H9 (cell line): Measurements from ENCODE around the gene CFAP100. TPM values are rescaled to one million over a fixed set of nuclear protein-coding genes. Genes with fewer than 3 reads are reported as not detected.

Experiments used
- DNase-seq: peaks from one replicate; pipeline ENCODE4 v3.0.0-alpha.2; 2017
- H2AFZ ChIP-seq: one replicate; pipeline ENCODE4 v1.6.1; 2013; ENCODE audit warnings: mild to moderate bottlenecking, low read length, control low read depth, moderate library complexity
- H2AK5ac ChIP-seq: 2 replicates; pipeline ENCODE4 v1.6.1; 2013; ENCODE audit warnings: low read length, control low read depth, mixed read lengths; ENCODE audit not compliant: insufficient read length
- H2BK120ac ChIP-seq: one replicate; pipeline ENCODE4 v1.6.1; 2013; ENCODE audit warnings: low read depth, mild to moderate bottlenecking, low read length, control low read depth, inconsistent platforms; ENCODE audit not compliant: poor library complexity, severe bottlenecking
- H2BK12ac ChIP-seq: 2 replicates; pipeline ENCODE4 v1.6.1; 2013; ENCODE audit warnings: low read length, control low read depth, mixed read lengths, low read depth; ENCODE audit not compliant: insufficient read length
- H2BK15ac ChIP-seq: 2 replicates; pipeline ENCODE4 v1.6.1; 2013; ENCODE audit warnings: low read depth, low read length, control low read depth
- H2BK20ac ChIP-seq: one replicate; pipeline ENCODE4 v1.6.1; 2013; ENCODE audit warnings: low read depth, mild to moderate bottlenecking, low read length, control low read depth, inconsistent platforms; ENCODE audit not compliant: poor library complexity, severe bottlenecking
- H2BK5ac ChIP-seq: 2 replicates; pipeline ENCODE4 v1.6.1; 2013; ENCODE audit warnings: low read length, control low read depth, mixed read lengths; ENCODE audit not compliant: insufficient read length
- H3K14ac ChIP-seq: 2 replicates; pipeline ENCODE4 v1.6.1; 2013; ENCODE audit warnings: low read length, control low read depth; ENCODE audit not compliant: insufficient read depth
- H3K18ac ChIP-seq: 2 replicates; pipeline ENCODE4 v1.6.1; 2013; ENCODE audit warnings: low read depth, mild to moderate bottlenecking, mixed read lengths, low read length, control low read depth; ENCODE audit not compliant: insufficient read length
- H3K23ac ChIP-seq: 2 replicates; pipeline ENCODE4 v1.6.1; 2013; ENCODE audit warnings: low read length, control low read depth, mixed read lengths, low read depth; ENCODE audit not compliant: insufficient read length
- H3K23me2 ChIP-seq: 2 replicates; pipeline ENCODE4 v1.6.1; 2013; ENCODE audit warnings: low read depth, mild to moderate bottlenecking, mixed read lengths, low read length, control low read depth; ENCODE audit not compliant: insufficient read length, poor library complexity, severe bottlenecking
- H3K27ac ChIP-seq: 2 replicates; pipeline ENCODE4 v1.5.1; 2013; ENCODE audit warnings: low read length, control low read depth, mixed read lengths, low read depth; ENCODE audit not compliant: insufficient read length
- H3K27me3 ChIP-seq: 2 replicates; pipeline ENCODE4 v1.6.1; 2013; ENCODE audit warnings: low read length, control low read depth, inconsistent platforms; ENCODE audit not compliant: insufficient read depth
- H3K4ac ChIP-seq: 2 replicates; pipeline ENCODE4 v1.6.1; 2013; ENCODE audit warnings: low read depth, mild to moderate bottlenecking, control low read depth, inconsistent platforms, low read length, moderate library complexity
- H3K4me1 ChIP-seq: 2 replicates; pipeline ENCODE4 v1.6.1; 2013; ENCODE audit warnings: low read length, control low read depth, inconsistent platforms; ENCODE audit not compliant: insufficient read depth
- H3K4me2 ChIP-seq: 2 replicates; pipeline ENCODE4 v1.6.1; 2013; ENCODE audit warnings: low read length, control low read depth, mixed read lengths; ENCODE audit not compliant: insufficient read length, insufficient read depth
- H3K56ac ChIP-seq: 2 replicates; pipeline ENCODE4 v1.6.1; 2013; ENCODE audit warnings: low read depth, mild to moderate bottlenecking, mixed read lengths, low read length, control low read depth; ENCODE audit not compliant: insufficient read length
- H3K79me1 ChIP-seq: 2 replicates; pipeline ENCODE4 v1.6.1; 2013; ENCODE audit warnings: low read depth, mild to moderate bottlenecking, moderate library complexity, low read length, control low read depth, inconsistent platforms; ENCODE audit not compliant: insufficient read depth, poor library complexity, severe bottlenecking
- H3K79me2 ChIP-seq: 2 replicates; pipeline ENCODE4 v1.6.1; 2013; ENCODE audit warnings: low read length, control low read depth, inconsistent platforms; ENCODE audit not compliant: insufficient read depth
- H3K9ac ChIP-seq: 2 replicates; pipeline ENCODE4 v1.6.1; 2013; ENCODE audit warnings: low read length, control low read depth, mixed read lengths; ENCODE audit not compliant: insufficient read length; ENCODE audit errors: extremely low read depth
- H3K9me3 ChIP-seq: one replicate; pipeline ENCODE4 v1.6.1; 2013; ENCODE audit warnings: low read depth, low read length, inconsistent platforms; ENCODE audit not compliant: control insufficient read depth
- H3T11ph ChIP-seq: one replicate; pipeline ENCODE4 v1.6.1; 2013; ENCODE audit warnings: mild to moderate bottlenecking, low read length, control low read depth, inconsistent platforms
- H4K20me1 ChIP-seq: one replicate; pipeline ENCODE4 v1.6.1; 2013; ENCODE audit not compliant: control insufficient read depth, insufficient read length, insufficient read depth
- H4K5ac ChIP-seq: 2 replicates; pipeline ENCODE4 v1.6.1; 2013; ENCODE audit warnings: low read depth, mild to moderate bottlenecking, mixed read lengths, low read length, control low read depth; ENCODE audit not compliant: insufficient read length
- H4K8ac ChIP-seq: replicated peaks from 2 replicates; pipeline ENCODE4 v1.6.1; 2013; ENCODE audit warnings: low read length, control low read depth, mixed read lengths, low read depth; ENCODE audit not compliant: insufficient read length
- H4K91ac ChIP-seq: 2 replicates; pipeline ENCODE4 v1.6.1; 2013; ENCODE audit warnings: low read depth, mild to moderate bottlenecking, moderate library complexity, mixed read lengths, low read length, control low read depth; ENCODE audit not compliant: insufficient read length
- H3K27ac Mint-ChIP-seq, 3 experiments: 2 replicates in 2 of 3; 3 replicates in 1 of 3; pipeline ENCODE4 v1.8.0; 2020 to 2021; ENCODE audit warnings: mixed read lengths in 3 of 3, mild to moderate bottlenecking in 1 of 3, moderate library complexity in 1 of 3
- H3K27me3 Mint-ChIP-seq: 2 replicates; pipeline ENCODE4 v1.8.0; 2021; ENCODE audit warnings: low read depth, mild to moderate bottlenecking, moderate library complexity, mixed read lengths
- H3K36me3 Mint-ChIP-seq, 3 experiments: 2 replicates in 2 of 3; 3 replicates in 1 of 3; pipeline ENCODE4 v1.8.0; 2020 to 2021; ENCODE audit warnings: low read depth in 3 of 3, mixed read lengths in 3 of 3; ENCODE audit not compliant: insufficient read depth in 1 of 3
- H3K4me1 Mint-ChIP-seq, 2 experiments: 2 replicates each; pipeline ENCODE4 v1.8.0; 2020; ENCODE audit warnings: mixed read lengths in 2 of 2
- H3K4me3 Mint-ChIP-seq, 2 experiments: 2 replicates in 1 of 2; 3 replicates in 1 of 2; pipeline ENCODE4 v1.8.0; 2020 to 2021; ENCODE audit warnings: mild to moderate bottlenecking in 2 of 2, mixed read lengths in 2 of 2, moderate library complexity in 1 of 2
- H3K9me3 Mint-ChIP-seq, 2 experiments: 2 replicates in 1 of 2; 3 replicates in 1 of 2; pipeline ENCODE4 v1.8.0; 2020; ENCODE audit warnings: mild to moderate bottlenecking in 2 of 2, mixed read lengths in 2 of 2, moderate library complexity in 1 of 2
- CTCF ChIP-seq: fragments of 200-600 bp; sonication (generic); conservative IDR thresholded peaks from 3 replicates; pipeline ENCODE4 v1.8.0; 2021; ENCODE audit warnings: antibody characterized with exemption, mild to moderate bottlenecking
- WGBS: extraction: QIAGEN DNeasy Blood & Tissue Kit; methylation state at CpG from one replicate; pipeline ENCODE4 v1.1.7; 2013; ENCODE audit warnings: missing lambda C conversion rate, low lambda C conversion rate, mixed read lengths; ENCODE audit not compliant: insufficient read length; ENCODE audit errors: extremely low coverage; 5-methylcytosine and 5-hydroxymethylcytosine counted together
- total RNA-seq: library from RNA; stranded (reverse); gene quantifications from 2 replicates; pipeline ENCODE4 v1.2.1, GENCODE V29; 2021

The CFAP100 gene
- total RNA-seq, 1 experiment from 2014 or later = 0.44 TPM

DNA sequence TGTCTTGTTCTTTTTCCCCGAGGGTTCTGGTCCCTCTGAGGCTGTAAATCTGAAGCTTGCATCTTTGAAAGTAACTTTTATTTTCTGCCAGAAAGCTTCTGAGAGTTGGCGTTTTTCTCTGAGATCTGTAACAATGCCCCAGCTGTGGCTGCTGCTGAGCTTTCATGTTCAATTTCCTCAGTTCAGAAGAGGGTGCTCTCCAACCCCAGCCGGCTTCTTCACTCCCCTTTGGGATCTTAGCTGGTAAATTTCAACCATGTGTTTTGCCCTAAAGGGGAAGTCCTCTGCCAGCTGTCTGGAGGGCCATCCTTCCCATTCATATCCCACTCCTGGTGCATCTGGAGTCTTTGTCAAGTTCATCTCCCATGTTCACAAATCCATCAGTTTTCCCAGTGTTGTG, 18.3 kb upstream of the CFAP100 start:
- Histone ChIP-seq H3T11ph (no peak overlapping the region), H2BK5ac (no peak overlapping the region), H3K4me2 (no peak overlapping the region), H3K9me3 (no peaks in the 10 kb centered on the region), H3K27me3 (no peaks in the 10 kb centered on the region), H2AFZ (no peak overlapping the region), H4K8ac (no peak overlapping the region), H3K79me1 (no peaks in the 10 kb centered on the region), H2BK120ac (no peak overlapping the region), H3K4me1 (peaks cover 3% of the 10 kb centered on the region; the same call in 1 of the 2 replicates), H3K79me2 (no peaks in the 10 kb centered on the region), H2AK5ac (no peak overlapping the region), H4K20me1 (no peaks in the 10 kb centered on the region), H2BK20ac (no peak overlapping the region), H3K14ac (no peak overlapping the region), H2BK12ac (no peak overlapping the region), H4K5ac (no peak overlapping the region), H3K27ac (no peak overlapping the region), H4K91ac (no peak overlapping the region), H3K18ac (no peak overlapping the region), H3K23ac (no peak overlapping the region), H3K4ac (no peak overlapping the region), H2BK15ac (no peak overlapping the region), H3K56ac (no peak overlapping the region), H3K23me2 (no peaks in the 10 kb centered on the region), H3K9ac (no peak overlapping the region)
- no peaks in the 10 kb centered on the region; a peak in 1 of 7 replicates for H3K36me3 Mint-ChIP-seq
- DNase-seq = no peak
- H3K4me3 Mint-ChIP-seq = no peak overlapping the region
- H3K27me3 Mint-ChIP-seq = peaks cover 6% of the 10 kb centered on the region
- no peak for TF ChIP-seq CTCF
- no CpG with 5 or more reads among the region's 3 CpGs for WGBS
- H3K4me1 Mint-ChIP-seq = peaks cover 11 to 16% of the 10 kb centered on the region in 2 experiments
- no peak overlapping the region for H3K27ac Mint-ChIP-seq
- H3K9me3 Mint-ChIP-seq = peaks cover 0 to 3% of the 10 kb centered on the region in 2 experiments; a peak in 3 of 5 replicates
